ENCODE data around the gene AKAP12. TPM values are rescaled to one million over a fixed set of nuclear protein-coding genes. Genes with fewer than 3 reads are reported as not detected.

The AKAP12 gene
- polyA plus RNA-seq, 1 donor from 2014 or later, result 21.5 TPM

- no peak overlapping the region for H3K9ac ChIP-seq (ENCODE audit: low read length)
- TF ChIP-seq MXI1 (conservative IDR thresholded peaks at IDR 0.05; ENCODE audit: poor library complexity, severe bottlenecking), result no peak
- no peak for TF ChIP-seq SMC3 (conservative IDR thresholded peaks at IDR 0.05; ENCODE audit: poor library complexity)
- no peak for TF ChIP-seq CTCF (IDR thresholded peaks at IDR 0.05; ENCODE audit: poor library complexity, severe bottlenecking)
- no peak for TF ChIP-seq REST (IDR thresholded peaks at IDR 0.05; ENCODE audit: borderline replicate concordance)
- no peak for TF ChIP-seq RAD21 (conservative IDR thresholded peaks at IDR 0.05)
- TF ChIP-seq EP300 (conservative IDR thresholded peaks at IDR 0.05; ENCODE audit: poor library complexity, severe bottlenecking), result no peak
- no peak for TF ChIP-seq EZH2 (IDR thresholded peaks at IDR 0.05; ENCODE audit: borderline replicate concordance, insufficient read depth, low read length, poor library complexity, severe bottlenecking)
- TF ChIP-seq TAF1 (IDR thresholded peaks at IDR 0.05; ENCODE audit: low read depth), result no peak
- TF ChIP-seq POLR2AphosphoS5 (IDR thresholded peaks at IDR 0.05), result no peak
- no peak overlapping the region for H3K4me3 ChIP-seq (ENCODE audit: low read length)
- H3K36me3 ChIP-seq (ENCODE audit: insufficient read depth, low read length), result no peaks in the 10 kb centered on the region
- no peaks in the 10 kb centered on the region for H3K9me3 ChIP-seq (ENCODE audit: low read length)
- no peak overlapping the region for H2AFZ ChIP-seq (ENCODE audit: low read depth, low read length)
- no peaks in the 10 kb centered on the region for H3F3A ChIP-seq (ENCODE audit: insufficient read depth, low read length, poor library complexity, severe bottlenecking)
- H3K9me2 ChIP-seq (ENCODE audit: insufficient read depth, low read length), result no peaks in the 10 kb centered on the region
- no peaks in the 10 kb centered on the region for H4K20me1 ChIP-seq (ENCODE audit: insufficient read depth)
- H3K4me2 ChIP-seq (ENCODE audit: low read length), result no peak overlapping the region
- no peak overlapping the region for H3K27ac ChIP-seq (ENCODE audit: low read length)
- no peaks in the 10 kb centered on the region for H3K27me3 ChIP-seq (ENCODE audit: insufficient read depth, low read depth, low read length)
- H3K79me2 ChIP-seq (replicated peaks; ENCODE audit: insufficient read depth, low read length), result no peaks in the 10 kb centered on the region
Observed at GRCh38 chr6:151284012-151284411, 44.2 kb downstream of the AKAP12 start.

GRCh38 chr6:151284548-151285017 is 44.8 kb downstream of the AKAP12 start:
- Histone ChIP-seq H3K4me2 (ENCODE audit: low read length) (no peak overlapping the region), H4K20me1 (ENCODE audit: insufficient read depth) (no peaks in the 10 kb centered on the region), H3K27ac (ENCODE audit: low read length) (no peak overlapping the region), H3K9me3 (ENCODE audit: low read length) (no peaks in the 10 kb centered on the region), H3K4me3 (ENCODE audit: low read length) (no peak overlapping the region), H3K36me3 (ENCODE audit: insufficient read depth, low read length) (no peaks in the 10 kb centered on the region), H3K9me2 (ENCODE audit: insufficient read depth, low read length) (no peaks in the 10 kb centered on the region), H2AFZ (ENCODE audit: low read depth, low read length) (no peak overlapping the region), H3F3A (ENCODE audit: insufficient read depth, low read length, poor library complexity, severe bottlenecking) (no peaks in the 10 kb centered on the region), H3K79me2 (replicated peaks; ENCODE audit: insufficient read depth, low read length) (no peaks in the 10 kb centered on the region), H3K27me3 (ENCODE audit: insufficient read depth, low read depth, low read length) (no peaks in the 10 kb centered on the region), H3K9ac (ENCODE audit: low read length) (no peak overlapping the region)
- TF ChIP-seq CTCF (IDR thresholded peaks at IDR 0.05; ENCODE audit: poor library complexity, severe bottlenecking) (no peak), EP300 (conservative IDR thresholded peaks at IDR 0.05; ENCODE audit: poor library complexity, severe bottlenecking) (no peak), SMC3 (conservative IDR thresholded peaks at IDR 0.05; ENCODE audit: poor library complexity) (no peak), REST (IDR thresholded peaks at IDR 0.05; ENCODE audit: borderline replicate concordance) (no peak), MXI1 (conservative IDR thresholded peaks at IDR 0.05; ENCODE audit: poor library complexity, severe bottlenecking) (no peak), EZH2 (IDR thresholded peaks at IDR 0.05; ENCODE audit: borderline replicate concordance, insufficient read depth, low read length, poor library complexity, severe bottlenecking) (no peak), POLR2AphosphoS5 (IDR thresholded peaks at IDR 0.05) (no peak), TAF1 (IDR thresholded peaks at IDR 0.05; ENCODE audit: low read depth) (no peak), RAD21 (conservative IDR thresholded peaks at IDR 0.05) (no peak)

All from neural cell (in vitro differentiated cells).